TTC549 (cell line): ENCODE data around the gene EDARADD.
A peak's percentile ranks its signal among the peaks of the same experiment; 100 is the strongest.

Source experiments
- FAIRE-seq: peaks from 2 replicates; lab custom pipeline; 2012; peaks lifted over from hg19 to GRCh38; lab: Jason Lieb, UNC

Gene EDARADD

GRCh38 chr1:236394879-236395229, 768 bp downstream of the EDARADD start:
- FAIRE-seq = no peak

- FAIRE-seq = no peak
Measured at GRCh38 chr1:236395230-236395946, 1.3 kb downstream of the EDARADD start.

GRCh38 chr1:236395947-236396664, 2.0 kb downstream of the EDARADD start:
- no peak for FAIRE-seq

GRCh38 chr1:236396665-236397043, 2.6 kb downstream of the EDARADD start:
- FAIRE-seq = no peak

GRCh38 chr1:236397173-236397759, 3.2 kb downstream of the EDARADD start:
- FAIRE-seq = no peak

- no peak for FAIRE-seq
Measured at GRCh38 chr1:236398538-236398937, 4.5 kb downstream of the EDARADD start.

- FAIRE-seq = no peak
Measured at GRCh38 chr1:236400061-236400603, 6.0 kb downstream of the EDARADD start.

- FAIRE-seq = no peak
Measured at GRCh38 chr1:236401698-236402097, 7.6 kb downstream of the EDARADD start.

GRCh38 chr1:236403905-236404696, 10.0 kb downstream of the EDARADD start:
- no peak for FAIRE-seq

- no peak for FAIRE-seq
Measured at GRCh38 chr1:236407059-236407458, 13.0 kb downstream of the EDARADD start.

GRCh38 chr1:236413688-236414087, 19.6 kb downstream of the EDARADD start:
- no peak for FAIRE-seq

- FAIRE-seq = no peak
Measured at GRCh38 chr1:236416165-236416564, 22.1 kb downstream of the EDARADD start.

GRCh38 chr1:236417336-236417735, 23.2 kb downstream of the EDARADD start:
- no peak for FAIRE-seq

GRCh38 chr1:236419502-236419901, 25.4 kb downstream of the EDARADD start:
- FAIRE-seq = no peak

- FAIRE-seq = no peak
Measured at GRCh38 chr1:236421022-236421421, 26.9 kb downstream of the EDARADD start.

- FAIRE-seq = no peak
Measured at GRCh38 chr1:236421850-236422516, 27.9 kb downstream of the EDARADD start.

GRCh38 chr1:236422517-236422876, 28.4 kb downstream of the EDARADD start:
- FAIRE-seq = no peak

GRCh38 chr1:236425031-236425663, 31.1 kb downstream of the EDARADD start:
- no peak for FAIRE-seq

- FAIRE-seq = no peak
Measured at GRCh38 chr1:236426215-236426614, 32.1 kb downstream of the EDARADD start.

GRCh38 chr1:236429715-236430274, 35.7 kb downstream of the EDARADD start:
- FAIRE-seq = peak; percentile 83

- no peak for FAIRE-seq
Measured at GRCh38 chr1:236433819-236434315, 39.8 kb downstream of the EDARADD start.
